Hematopoietic multipotent progenitor cell treated with erythropoietin and hydrocortisone succinate and interleukin-3 and kit ligand, for 8 days (in vitro differentiated cells): Measurements from ENCODE around the gene MINK1.
A peak's percentile ranks its signal among the peaks of the same experiment; 100 is the strongest.

ENCODE experiments used
- DNase-seq: peaks from one replicate; pipeline ENCODE4 v3.0.0-alpha.2; 2015

The MINK1 gene

DNA sequence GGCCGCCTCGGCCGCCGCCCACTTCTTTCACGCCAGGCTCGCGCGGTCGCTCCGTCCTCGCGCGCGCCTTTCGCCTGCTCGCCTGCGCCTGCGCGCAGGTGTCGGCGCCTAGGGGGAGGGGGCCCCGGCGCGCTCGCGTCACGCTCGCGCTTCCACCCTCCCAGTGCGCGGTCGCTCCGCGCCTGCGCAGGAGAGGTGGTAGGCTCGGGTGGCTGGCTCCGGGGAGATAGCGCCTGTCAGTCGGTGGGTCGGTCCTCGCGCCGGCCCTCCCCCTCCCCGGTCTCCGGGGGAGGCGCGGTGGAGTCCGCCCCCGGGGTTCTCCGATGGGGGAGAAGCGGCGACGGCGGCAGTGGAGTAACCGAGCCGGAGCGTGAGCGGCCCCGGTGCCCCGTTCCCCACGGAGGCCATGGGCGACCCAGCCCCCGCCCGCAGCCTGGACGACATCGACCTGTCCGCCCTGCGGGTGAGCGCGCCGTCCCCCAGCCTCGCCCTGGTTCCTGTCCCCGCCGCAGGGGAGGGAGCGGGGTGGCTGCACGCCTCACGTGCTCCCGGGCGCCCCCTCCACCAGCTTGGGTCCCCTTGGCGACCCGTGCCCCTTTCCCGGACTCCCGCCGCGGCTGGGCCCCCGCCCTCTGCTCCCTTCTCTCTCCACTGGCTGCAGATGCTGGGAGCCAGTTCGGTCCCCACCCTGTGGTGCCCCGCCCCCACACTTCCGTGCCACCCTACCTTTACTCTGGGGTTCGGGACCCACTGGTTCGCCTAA lies at the start of gene MINK1:
Gene MINK1, plus strand, starts transcription at position 163 of the 763 bp plus-strand sequence. Its CDS starts 244 bp downstream, at position 407.
- peak; percentile 95 for DNase-seq

DNA sequence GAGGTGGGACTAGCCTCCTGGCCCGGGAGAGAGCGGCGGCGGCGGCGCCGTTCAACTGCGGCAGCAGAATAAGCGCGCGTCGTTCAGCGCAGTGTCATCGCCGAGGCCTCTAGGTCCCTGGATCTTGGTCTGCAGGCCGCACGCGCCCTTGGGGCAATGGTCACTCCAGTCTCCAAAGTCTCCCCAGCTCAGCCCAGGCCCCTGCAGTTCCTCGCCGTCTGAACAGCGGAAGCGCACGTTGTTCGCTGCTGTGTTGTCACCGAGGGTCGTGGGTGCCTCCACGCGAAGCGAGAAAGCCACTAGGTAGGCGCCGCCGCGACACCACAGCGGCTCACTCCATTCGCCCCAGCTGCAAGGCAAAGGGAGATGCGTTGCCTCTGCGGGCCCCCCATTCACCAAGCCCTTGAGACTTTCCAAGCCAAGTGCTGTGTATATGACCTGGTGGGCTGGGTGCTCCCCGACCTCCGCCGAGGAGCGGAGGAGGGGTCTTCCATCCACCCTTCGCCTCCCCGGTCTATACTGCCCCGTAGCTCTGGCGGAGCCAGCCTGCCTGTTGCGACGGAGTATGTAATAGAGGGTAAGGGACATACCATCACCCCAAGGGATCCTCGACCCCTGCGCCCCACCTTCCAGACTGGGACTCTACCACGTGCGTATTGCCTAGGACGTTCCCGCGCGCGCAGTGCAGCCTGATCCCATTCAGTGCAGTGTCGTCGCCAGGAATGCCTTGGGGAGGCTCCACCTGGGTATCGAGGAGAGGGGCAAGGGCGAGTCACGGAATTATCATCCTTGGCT lies 47.6 kb upstream of the MINK1 start:
- DNase-seq: no peak

DNA sequence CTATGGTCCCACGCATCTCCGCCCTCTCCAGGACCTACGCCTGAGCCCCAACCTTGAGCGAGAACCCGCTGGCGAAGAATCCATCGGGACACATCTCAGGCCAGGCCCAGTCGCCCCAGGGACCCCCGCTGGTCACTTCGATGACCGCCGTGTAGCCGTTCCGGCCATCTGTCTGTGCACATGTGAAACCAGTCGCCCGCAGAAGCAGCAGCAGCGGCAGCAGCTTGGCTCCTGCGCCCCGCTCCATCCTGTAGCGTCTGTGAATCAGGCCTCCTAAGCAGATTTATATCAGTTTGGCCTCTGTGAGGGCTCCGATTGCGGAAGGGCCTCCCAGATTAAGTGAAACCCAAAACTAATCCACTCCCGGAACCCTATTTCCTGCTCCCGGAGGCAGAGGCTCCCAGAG lies 47.0 kb upstream of the MINK1 start, which contains the start of gene VMO1:
Gene VMO1, minus strand, starts transcription at position 259 of the 406 bp plus-strand sequence. Its CDS starts 12 bp downstream, at position 247.
- no peak for DNase-seq

DNA sequence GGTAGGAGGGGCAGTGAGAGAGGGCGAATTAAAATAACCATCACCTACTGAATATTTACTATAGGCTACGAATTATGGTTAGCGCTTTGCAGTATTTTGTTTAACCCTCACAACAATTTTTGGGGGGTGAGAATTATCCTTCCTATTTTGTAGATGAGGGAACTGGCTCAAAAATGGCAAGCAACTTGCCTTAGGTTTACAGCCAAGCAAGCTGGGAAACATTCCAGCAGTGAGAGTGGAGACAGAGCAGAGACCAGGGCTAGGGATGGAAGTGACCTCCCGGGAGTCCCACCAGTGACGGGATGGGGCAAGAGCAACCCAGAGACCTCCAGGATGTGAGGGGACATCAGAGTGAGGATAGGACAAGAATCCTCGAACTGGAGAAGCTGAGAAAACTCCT lies 46.6 kb upstream of the MINK1 start:
- no peak for DNase-seq

DNA sequence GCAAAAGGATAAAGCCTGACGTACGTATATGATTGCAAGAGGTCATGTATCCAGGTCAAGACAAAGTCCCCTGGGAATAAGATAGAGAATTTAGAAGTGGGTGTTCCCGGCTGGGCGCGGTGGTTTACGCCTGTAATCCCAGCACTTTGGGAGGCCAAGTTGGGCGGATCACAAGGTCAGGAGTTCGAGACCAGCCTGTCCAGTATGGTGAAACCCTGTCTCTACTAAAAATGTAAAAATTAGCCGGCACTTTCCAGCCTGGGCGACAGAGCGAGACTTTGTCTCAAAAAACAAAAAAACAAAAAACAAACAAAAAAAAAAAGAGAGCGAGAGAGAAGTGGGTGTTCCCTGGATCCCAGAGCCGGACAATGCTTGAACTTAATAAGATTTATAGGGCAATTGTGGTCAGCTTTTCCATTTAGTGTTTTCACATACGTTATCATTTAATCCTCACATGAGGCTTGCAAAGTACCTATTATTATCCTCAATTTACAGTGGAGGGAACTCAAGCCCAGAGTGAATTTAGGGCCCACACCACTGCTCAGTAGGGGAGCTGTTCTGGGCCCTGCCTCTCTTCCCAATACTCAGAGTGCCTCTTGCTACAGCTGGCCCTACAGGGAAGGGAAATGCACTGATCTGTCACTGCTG lies 44.9 kb upstream of the MINK1 start:
- no peak for DNase-seq

DNA sequence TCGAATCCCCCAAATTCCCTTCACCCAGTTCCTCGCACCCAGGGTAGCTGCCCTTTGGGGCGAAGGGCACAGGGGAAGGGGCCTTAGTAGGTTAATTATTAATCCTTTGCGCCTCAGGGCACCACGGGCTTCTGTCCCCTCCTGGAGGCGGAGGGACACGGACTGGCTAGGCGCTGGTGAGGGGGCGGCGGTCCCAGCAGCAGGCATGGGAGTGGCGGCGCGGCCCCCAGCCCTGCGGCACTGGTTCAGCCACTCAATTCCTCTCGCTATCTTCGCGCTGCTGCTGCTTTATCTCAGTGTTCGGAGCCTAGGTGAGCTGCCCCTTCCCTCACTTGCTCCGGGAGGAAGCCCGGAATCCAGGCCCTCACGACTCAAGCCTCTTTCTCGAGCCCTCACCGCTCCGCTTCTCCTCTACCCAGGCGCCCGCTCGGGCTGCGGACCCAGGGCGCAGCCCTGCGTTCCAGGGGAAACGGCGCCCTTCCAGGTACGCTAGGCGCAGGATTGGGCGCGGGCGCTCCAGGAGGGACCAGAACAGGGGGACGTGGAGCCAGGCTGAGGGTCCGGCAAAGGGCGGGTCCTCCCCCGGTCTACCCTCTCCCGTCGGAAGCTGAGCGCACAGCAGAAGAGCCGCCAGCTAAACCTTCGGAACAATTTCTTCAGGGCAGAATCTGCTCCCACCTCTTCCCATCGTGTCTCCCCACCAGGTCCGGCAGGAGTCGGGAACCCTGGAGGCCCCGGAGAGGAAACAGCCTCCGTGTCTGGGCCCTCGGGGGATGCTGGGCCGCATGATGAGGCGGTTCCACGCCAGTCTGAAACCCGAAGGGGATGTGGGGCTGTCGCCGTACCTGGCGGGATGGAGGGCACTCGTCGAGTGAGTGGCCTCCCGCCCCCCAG lies 44.1 kb upstream of the MINK1 start, which contains the start of gene GLTPD2:
Gene GLTPD2, plus strand, starts transcription at position 158 of the 894 bp plus-strand sequence. Its CDS starts 48 bp downstream, at position 206.
- no peak for DNase-seq

DNA sequence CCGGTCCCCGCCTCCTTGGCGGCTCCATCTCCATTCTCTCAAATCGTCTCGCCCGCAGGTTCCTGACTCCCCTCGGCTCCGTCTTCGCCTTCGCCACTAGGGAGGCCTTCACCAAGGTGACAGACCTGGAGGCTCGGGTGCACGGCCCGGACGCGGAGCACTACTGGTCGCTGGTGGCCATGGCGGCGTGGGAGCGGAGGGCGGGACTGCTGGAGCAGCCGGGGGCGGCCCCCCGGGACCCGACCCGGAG lies 43.5 kb upstream of the MINK1 start:
- no peak for DNase-seq

DNA sequence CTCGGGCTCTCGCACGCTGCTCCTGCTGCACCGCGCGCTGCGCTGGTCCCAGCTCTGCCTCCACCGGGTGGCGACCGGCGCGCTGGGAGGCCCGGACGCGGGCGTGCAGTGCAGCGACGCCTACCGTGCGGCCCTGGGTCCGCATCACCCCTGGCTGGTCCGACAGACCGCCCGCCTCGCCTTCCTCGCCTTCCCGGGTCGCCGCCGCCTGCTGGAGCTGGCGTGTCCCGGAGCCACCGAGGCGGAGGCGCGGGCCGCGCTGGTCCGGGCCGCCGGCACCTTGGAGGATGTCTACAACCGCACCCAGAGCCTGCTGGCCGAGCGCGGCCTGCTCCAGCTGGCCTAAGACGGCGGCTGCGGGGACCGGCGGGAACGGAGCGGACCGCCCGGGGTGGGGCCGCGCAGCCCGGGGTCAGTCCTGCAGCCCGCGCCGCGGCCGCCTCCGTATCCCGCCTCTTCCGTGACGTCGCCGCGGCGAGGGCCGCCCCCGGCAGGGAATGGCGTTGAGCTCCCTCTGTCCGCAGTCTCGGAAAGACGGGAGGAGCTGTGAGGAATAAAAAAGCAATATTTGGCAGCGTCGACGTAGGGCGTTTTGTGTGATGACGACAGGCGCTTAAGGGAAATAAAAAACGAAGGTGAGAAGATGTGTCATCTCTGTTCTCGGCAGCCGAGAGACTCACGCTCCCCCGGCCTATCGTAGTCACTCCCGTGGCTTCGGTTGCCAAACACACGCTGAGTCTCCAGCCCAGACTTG lies 43.0 kb upstream of the MINK1 start:
- DNase-seq: peak; percentile 80

DNA sequence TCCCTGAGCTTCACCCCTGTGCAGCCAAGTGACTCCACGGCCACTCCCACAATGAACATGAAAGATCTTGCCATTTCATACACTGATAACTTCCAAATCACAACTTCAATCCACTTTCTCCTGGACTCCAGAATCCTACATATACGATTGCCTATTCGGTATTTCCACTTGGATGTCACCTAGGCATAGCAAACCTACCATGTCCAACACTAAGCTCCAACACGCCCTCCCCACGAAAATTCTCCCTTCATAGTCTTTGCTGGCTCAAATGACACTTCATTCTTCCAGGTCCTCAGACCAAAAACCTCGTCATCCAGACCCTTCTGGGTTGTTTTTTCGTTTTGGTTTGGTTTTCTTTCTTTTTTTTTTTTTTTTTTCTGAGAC lies 42.4 kb upstream of the MINK1 start:
- no peak for DNase-seq

DNA sequence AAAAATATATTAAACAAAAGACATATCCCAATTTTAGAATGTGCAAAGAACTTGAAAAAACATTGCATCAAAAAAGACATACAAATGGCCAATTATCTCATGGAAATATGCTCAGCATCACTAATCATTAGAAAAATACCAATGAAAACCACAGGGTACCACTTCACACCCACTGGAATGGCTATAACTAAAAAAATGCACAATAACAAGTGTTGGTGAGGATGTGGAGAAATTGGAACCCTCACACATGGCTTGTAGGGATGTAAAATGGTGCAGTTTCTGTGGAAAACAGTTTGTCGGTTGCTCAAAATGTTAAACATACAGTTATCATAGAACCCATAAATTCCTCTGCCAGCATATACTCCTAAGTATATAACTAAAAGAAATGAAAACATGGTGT lies 38.0 kb upstream of the MINK1 start:
- no peak for DNase-seq

DNA sequence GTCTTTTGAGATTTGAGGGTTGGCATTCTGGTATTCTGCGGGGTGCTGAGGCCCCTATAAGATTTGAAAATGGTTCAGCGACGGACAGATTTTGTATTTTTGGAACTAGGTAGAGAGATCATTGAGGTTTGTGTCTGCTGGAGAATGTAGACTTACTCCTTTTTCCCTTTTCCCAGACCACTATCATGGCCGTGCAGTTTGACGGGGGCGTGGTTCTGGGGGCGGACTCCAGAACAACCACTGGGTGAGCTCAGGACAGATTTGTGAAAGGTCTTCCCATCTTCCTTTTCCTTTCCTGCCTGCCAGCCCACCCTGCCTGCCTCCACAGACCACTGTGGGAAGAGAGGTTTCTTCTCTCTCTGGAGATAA lies 36.6 kb upstream of the MINK1 start:
- peak; percentile 50 for DNase-seq

DNA sequence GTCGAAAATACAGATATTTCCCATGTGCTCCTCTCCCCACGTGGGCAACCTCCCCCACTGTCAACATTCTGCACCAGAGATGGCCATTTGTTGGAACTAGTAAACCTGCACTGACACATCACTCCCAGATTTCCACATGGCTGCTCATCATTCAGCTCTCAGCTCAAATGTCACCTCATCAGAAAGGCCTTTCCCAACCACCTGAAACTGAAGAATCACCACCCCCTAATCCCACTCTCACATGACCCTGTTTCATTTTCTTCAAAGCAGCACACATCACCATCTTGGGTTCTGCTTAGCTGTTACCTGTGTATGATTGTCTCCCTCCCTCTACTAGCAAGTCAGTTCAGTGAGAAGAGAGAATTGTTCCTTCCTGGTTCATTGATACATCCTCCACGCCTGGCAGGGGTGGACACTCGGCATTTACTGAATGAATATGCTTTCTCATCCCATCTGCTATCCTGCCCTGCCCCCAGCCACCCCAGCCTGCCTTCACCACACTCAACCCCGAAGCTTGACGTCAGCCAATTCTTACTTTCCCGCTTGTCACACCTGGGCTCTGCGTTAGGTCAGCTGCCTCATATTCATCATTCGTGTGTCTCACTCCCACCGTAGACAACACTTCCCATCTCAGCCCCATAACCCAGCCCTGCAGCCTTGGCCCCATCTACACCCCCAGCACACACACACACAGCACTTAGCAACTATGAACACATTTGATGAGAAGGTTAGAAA lies 32.5 kb upstream of the MINK1 start:
- no peak for DNase-seq

DNA sequence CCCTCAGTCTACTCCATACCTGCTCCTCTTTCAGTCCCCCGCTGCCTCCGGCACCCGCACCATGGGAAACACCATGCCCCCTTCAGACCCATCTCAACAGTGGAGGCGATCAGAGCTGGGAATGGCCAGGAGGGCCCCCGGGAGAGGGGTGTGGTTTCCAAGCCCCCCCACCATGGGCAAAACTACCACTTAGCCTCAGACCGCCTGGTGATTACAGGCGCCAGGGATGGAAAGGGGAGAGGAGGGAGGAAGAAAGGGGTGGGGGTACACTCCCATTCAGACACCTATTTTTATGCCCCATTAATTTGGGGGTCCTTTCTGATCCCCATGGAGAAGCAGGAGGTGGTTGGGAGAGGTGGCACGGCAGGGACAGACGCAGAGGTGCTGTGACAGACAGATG lies 30.9 kb upstream of the MINK1 start, which contains the start of gene C17orf114:
Gene C17orf114, minus strand, starts transcription at position 101 of the 400 bp plus-strand sequence.
- DNase-seq: no peak

DNA sequence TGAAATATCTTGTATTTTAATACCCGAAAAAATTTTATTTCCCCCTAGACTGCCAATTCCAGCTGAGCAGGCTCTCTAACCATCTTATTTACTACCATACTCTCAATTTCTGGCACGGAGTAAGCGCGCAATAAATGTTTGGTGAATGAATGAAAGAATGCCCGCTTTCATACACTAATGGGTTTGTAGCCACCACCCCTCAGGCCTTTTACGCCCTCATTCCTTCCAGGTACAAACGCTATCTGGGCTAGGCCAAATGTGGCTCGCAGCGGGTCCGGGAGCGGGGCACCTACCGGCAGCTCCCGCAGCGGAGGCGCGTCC lies 26.7 kb upstream of the MINK1 start:
- DNase-seq: no peak

DNA sequence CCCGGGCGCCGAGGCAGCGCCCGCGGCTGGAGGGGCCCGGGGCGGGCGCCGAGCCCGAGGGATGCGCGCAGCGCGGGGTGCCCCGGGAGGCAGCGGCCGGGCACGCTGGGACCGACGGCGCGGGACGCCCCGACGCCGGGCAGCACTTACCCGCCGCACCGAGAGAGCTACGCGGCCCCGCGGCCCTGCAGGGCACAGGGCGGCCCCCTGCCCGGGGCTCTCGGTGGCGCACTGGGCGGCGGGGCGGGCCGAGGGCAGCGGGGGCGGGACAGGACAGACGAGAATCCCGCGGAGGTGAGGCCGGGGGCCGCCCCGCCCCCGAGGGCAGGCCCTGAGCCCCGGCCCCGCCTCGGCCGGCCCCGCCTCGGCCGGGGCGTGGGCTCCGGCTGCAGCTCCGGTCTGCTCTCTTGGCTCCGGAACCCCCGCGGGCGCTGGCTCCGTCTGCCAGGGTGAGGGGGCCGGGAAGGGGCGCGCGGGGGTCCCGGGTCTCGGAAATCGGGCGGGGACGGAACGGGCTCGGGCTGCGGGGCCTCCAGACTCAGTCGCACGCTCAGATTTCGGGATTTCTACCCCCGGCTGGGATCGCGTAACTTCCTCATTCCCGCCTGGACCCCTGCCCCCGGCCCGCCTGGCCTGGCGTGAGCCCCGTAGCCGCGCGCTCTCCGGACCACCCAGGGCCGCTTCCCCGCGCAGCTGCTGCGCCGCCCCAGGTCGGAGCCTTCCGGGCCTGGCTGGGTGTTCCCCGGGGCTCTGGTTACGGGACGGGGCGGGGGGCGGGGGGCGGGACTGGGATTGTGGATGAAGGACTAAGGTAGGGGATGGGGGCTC lies 26.1 kb upstream of the MINK1 start, which contains the start of gene PLD2:
Gene PLD2, plus strand, starts transcription at position 376 of the 828 bp plus-strand sequence. CDS start 621 bp downstream, outside the sequence.
- peak; percentile 77 for DNase-seq

DNA sequence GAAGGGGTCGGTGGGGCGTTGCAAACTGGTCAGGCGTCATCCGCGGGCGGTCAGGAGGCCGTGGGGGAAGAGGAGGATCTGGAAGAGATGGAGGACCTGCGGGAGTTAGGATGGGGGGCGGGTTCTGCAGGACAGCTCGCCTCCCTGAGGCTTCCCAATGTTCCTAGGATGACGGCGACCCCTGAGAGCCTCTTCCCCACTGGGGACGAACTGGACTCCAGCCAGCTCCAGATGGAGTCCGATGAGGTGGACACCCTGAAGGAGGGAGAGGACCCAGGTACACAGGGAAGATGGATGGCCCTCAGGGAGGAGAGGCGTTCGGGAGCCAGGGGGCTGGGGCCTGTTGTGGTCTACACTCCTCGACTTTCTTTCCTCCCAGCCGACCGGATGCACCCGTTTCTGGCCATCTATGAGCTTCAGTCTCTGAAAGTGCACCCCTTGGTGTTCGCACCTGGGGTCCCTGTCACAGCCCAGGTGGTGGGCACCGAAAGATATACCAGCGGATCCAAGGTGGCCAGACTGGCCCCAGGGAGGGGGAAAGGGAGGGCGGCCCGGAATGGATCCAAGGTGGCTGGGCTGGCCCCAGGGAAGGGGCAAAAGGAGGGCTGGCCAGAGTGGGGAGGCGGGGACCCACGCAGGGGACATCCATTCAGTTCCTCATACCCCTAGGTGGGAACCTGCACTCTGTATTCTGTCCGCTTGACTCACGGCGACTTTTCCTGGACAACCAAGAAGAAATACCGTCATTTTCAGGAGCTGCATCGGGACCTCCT lies 25.3 kb upstream of the MINK1 start:
- DNase-seq: no peak

DNA sequence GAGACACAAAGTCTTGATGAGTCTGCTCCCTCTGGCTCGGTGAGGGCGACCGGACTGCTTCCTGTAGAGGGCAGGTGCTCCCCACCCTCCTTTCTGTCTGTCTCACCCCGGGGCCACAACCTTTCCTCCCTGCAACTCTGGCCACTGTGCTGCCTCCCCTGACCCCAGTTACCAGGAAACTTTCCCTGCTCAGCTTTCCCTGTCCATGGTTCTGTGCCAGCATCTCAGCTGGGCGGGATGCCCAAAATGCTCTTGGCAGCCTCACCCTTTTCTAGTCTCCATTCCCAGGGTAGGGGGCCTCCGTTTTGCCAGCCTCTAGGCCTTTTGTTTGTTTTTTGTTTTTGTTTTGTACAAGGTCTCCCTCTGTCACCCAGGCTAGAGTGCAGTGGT lies 24.8 kb upstream of the MINK1 start:
- no peak for DNase-seq

DNA sequence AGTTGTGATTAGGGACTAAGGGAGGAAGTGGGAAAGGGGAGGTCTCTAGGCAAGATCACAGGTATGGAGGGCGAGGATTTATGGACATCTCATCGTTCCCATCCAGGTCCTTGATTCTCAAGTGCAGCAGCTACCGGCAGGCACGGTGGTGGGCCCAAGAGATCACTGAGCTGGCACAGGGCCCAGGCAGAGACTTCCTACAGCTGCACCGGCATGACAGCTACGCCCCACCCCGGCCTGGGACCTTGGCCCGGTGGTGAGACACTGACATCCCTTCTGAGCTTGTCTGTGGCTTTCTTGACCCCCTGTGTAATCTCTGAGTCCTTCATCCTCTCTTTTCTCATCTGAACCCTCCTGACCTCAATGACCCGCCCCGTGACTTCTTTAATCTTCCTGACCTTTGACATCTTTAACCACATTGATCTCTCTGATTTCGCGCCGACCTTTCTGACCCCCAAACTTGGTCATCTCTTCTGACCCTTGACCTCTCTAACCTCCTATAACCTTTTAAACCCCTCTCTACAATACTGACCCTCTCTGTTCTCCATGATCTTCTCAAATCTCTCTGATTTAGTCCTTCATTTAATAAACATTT lies 22.3 kb upstream of the MINK1 start:
- peak; percentile 57 for DNase-seq

DNA sequence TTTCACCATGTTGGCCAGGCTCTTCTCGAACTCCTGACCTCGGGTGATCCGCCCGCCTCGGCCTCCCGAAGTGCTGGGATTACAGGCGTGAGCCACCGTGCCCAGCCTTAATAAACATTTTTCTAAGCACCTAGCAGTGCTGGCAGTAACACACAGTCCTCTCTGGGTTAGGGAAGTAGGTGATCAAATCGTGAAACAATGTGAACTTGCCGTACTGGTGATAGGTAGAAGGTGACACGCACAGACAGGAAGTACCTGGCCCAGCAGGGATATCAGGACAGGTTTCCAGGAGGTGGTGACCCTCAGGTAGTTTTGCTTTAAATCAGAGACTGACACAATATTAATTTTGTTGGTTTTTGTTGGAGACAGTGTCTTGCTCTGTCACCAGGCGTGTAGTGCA lies 21.7 kb upstream of the MINK1 start:
- no peak for DNase-seq
